Measurements from ENCODE around the gene PCBD2.

PCBD2 gene

GRCh38 chr5:135004376-135004775, 99.4 kb downstream of the PCBD2 start:
- Histone ChIP-seq H3K4me2 (ENCODE audit: low read length) (no peak overlapping the region), H3K9me2 (ENCODE audit: low read depth, low read length) (no peaks in the 10 kb centered on the region), H3K79me2 (ENCODE audit: insufficient read depth, low read length) (no peaks in the 10 kb centered on the region), H2AFZ (ENCODE audit: low read length) (no peak overlapping the region), H4K20me1 (ENCODE audit: insufficient read depth, low read length) (no peaks in the 10 kb centered on the region), H3K36me3 (ENCODE audit: insufficient read depth, low read length) (no peaks in the 10 kb centered on the region), H3K9ac (ENCODE audit: low read length) (no peak overlapping the region), H3K27me3 (ENCODE audit: insufficient read depth, low read length) (no peaks in the 10 kb centered on the region; the same call in 1 of the 2 replicates), H3F3A (ENCODE audit: insufficient read depth, low read length) (no peaks in the 10 kb centered on the region), H3K4me3 (ENCODE audit: low read depth, low read length, poor library complexity, severe bottlenecking) (no peak overlapping the region), H3K4me1 (ENCODE audit: insufficient read depth, low read length, severe bottlenecking) (no peaks in the 10 kb centered on the region), H3K9me3 (ENCODE audit: low read length) (no peaks in the 10 kb centered on the region), H3K27ac (ENCODE audit: low read depth, low read length, poor library complexity, severe bottlenecking) (no peak overlapping the region)
- TF ChIP-seq CTCF (IDR thresholded peaks at IDR 0.05; ENCODE audit: low read length), result no peak
- TF ChIP-seq EZH2 (IDR thresholded peaks at IDR 0.05; ENCODE audit: borderline replicate concordance, low read length), result no peak

GRCh38 chr5:135005076-135005475, 100.1 kb downstream of the PCBD2 start:
- Histone ChIP-seq H3K79me2 (ENCODE audit: insufficient read depth, low read length) (no peaks in the 10 kb centered on the region), H3K27ac (ENCODE audit: low read depth, low read length, poor library complexity, severe bottlenecking) (no peak overlapping the region), H3K9ac (ENCODE audit: low read length) (no peak overlapping the region), H4K20me1 (ENCODE audit: insufficient read depth, low read length) (no peaks in the 10 kb centered on the region), H3K4me3 (ENCODE audit: low read depth, low read length, poor library complexity, severe bottlenecking) (no peak overlapping the region), H3K27me3 (ENCODE audit: insufficient read depth, low read length) (no peaks in the 10 kb centered on the region; the same call in 1 of the 2 replicates), H3K36me3 (ENCODE audit: insufficient read depth, low read length) (no peaks in the 10 kb centered on the region), H3K4me2 (ENCODE audit: low read length) (no peak overlapping the region), H3K4me1 (ENCODE audit: insufficient read depth, low read length, severe bottlenecking) (no peaks in the 10 kb centered on the region), H3K9me2 (ENCODE audit: low read depth, low read length) (no peaks in the 10 kb centered on the region), H2AFZ (ENCODE audit: low read length) (no peak overlapping the region), H3K9me3 (ENCODE audit: low read length) (no peaks in the 10 kb centered on the region), H3F3A (ENCODE audit: insufficient read depth, low read length) (no peaks in the 10 kb centered on the region)
- TF ChIP-seq EZH2 (IDR thresholded peaks at IDR 0.05; ENCODE audit: borderline replicate concordance, low read length) (no peak), CTCF (IDR thresholded peaks at IDR 0.05; ENCODE audit: low read length) (no peak)

- no peaks in the 10 kb centered on the region for H3K36me3 ChIP-seq (ENCODE audit: insufficient read depth, low read length)
- H3K9ac ChIP-seq (ENCODE audit: low read length), result no peak overlapping the region
- no peaks in the 10 kb centered on the region; the same call in 1 of the 2 replicates for H3K27me3 ChIP-seq (ENCODE audit: insufficient read depth, low read length)
- H3K9me2 ChIP-seq (ENCODE audit: low read depth, low read length), result no peaks in the 10 kb centered on the region
- no peak overlapping the region for H3K4me3 ChIP-seq (ENCODE audit: low read depth, low read length, poor library complexity, severe bottlenecking)
- no peaks in the 10 kb centered on the region for H3K4me1 ChIP-seq (ENCODE audit: insufficient read depth, low read length, severe bottlenecking)
- H3K9me3 ChIP-seq (ENCODE audit: low read length), result no peaks in the 10 kb centered on the region
- no peak overlapping the region for H2AFZ ChIP-seq (ENCODE audit: low read length)
- H3K4me2 ChIP-seq (ENCODE audit: low read length), result no peak overlapping the region
- no peaks in the 10 kb centered on the region for H3F3A ChIP-seq (ENCODE audit: insufficient read depth, low read length)
- no peaks in the 10 kb centered on the region for H4K20me1 ChIP-seq (ENCODE audit: insufficient read depth, low read length)
- H3K79me2 ChIP-seq (ENCODE audit: insufficient read depth, low read length), result no peaks in the 10 kb centered on the region
- no peak for TF ChIP-seq CTCF (IDR thresholded peaks at IDR 0.05; ENCODE audit: low read length)
- no peak for TF ChIP-seq EZH2 (IDR thresholded peaks at IDR 0.05; ENCODE audit: borderline replicate concordance, low read length)
- no peak overlapping the region for H3K27ac ChIP-seq (ENCODE audit: low read depth, low read length, poor library complexity, severe bottlenecking)
Measured at GRCh38 chr5:135007305-135007704, 102.4 kb downstream of the PCBD2 start.
